OCI-LY3 (cell line): ENCODE data around the gene OPRL1.

ENCODE experiments used
- CTCF ChIP-seq: fragments of 200-600, 300-600 bp; sonication (generic); IDR thresholded peaks from 2 replicates; pipeline ENCODE4 v1.5.1; 2014; ENCODE audit warnings: antibody characterized with exemption, low read length, low read depth
- EZH2phosphoT487 ChIP-seq: fragments of 200-600 bp; shearing (Covaris generic); IDR thresholded peaks from 2 replicates; pipeline ENCODE4 v1.6.1; 2018; ENCODE audit warnings: antibody characterized with exemption, mixed run types, low read depth

- TF ChIP-seq EZH2phosphoT487 (no peak), CTCF (no peak)
These were observed 67.1 kb downstream of the OPRL1 start for GRCh38 chr20:64146936-64147477.
